GM12892 (cell line): Measurements from ENCODE around the gene TMTC1.

ENCODE experiments used
- POLR2A ChIP-seq: IDR thresholded peaks from 2 replicates; pipeline ENCODE4 v1.6.1; 2011; ENCODE audit warnings: low read depth, low read length, control low read depth
- TAF1 ChIP-seq: IDR thresholded peaks from 2 replicates; pipeline ENCODE4 v1.6.1; 2011; ENCODE audit warnings: low read depth, mild to moderate bottlenecking, control low read depth, low read length, borderline replicate concordance

GRCh38 chr12:29781705-29782266 is 2.0 kb downstream of the TMTC1 start:
- no peak for TF ChIP-seq TAF1
- TF ChIP-seq POLR2A: no peak
